HCT116 (cell line): ENCODE measurements around the gene TEX11. TPM values are rescaled to one million over a fixed set of nuclear protein-coding genes. Genes with fewer than 3 reads are reported as not detected.
"Not testable (repeated sequence)": the region's sequence is repeated elsewhere in the genome, so short reads cannot be mapped to it uniquely, and the experiment has no call there.

ENCODE experiments used
- ATAC-seq: fragments of 200-7000 bp; cut with Tn5 transposase; 2 replicates; pipeline ENCODE4 v1.9.1; 2020; ENCODE audit warnings: mild to moderate bottlenecking, moderate library complexity
- BruUV-seq: library from RNA; stranded (reverse); fragments of 400-500 nt; replicated peaks from 2 replicates; lab custom pipeline; 2021; lab: Mats Ljungman, UMichigan
- CTCF ChIA-PET: fragments of 300-600 bp; sonication (Branson Sonifier 250); formaldehyde crosslinking; loops from one replicate; lab custom pipeline; 2021; ENCODE audit warnings: antibody characterized with exemption; lab: Charles Lee
- POLR2A ChIA-PET: fragments of 300-600, 350-600 bp; sonication (Branson Sonifier 250); formaldehyde crosslinking; loops from one replicate; lab custom pipeline; 2021; ENCODE audit warnings: antibody characterized with exemption; lab: Charles Lee
- RAD21 ChIA-PET, 2 experiments: fragments of 300-600 bp; sonication (Branson Sonifier 250); formaldehyde crosslinking; loops; one replicate each; lab custom pipeline; 2023; ENCODE audit warnings: low total read pairs in 2 of 2; ENCODE audit not compliant: uncharacterized antibody in 2 of 2, unreplicated experiment in 2 of 2, low non-redundant PET in 1 of 2; lab: Charles Lee
- DNase-seq: peaks from one replicate; pipeline ENCODE4 v3.0.0-alpha.2; 2010; ENCODE audit warnings: low read depth, low spot score
- H2AFZ ChIP-seq: fragments of 200-600 bp; shearing (Covaris generic), sonication (generic); 2 replicates; pipeline ENCODE4 v1.6.1; 2017; ENCODE audit warnings: low read depth, mixed run types, mixed read lengths, antibody characterized with exemption, low read length; ENCODE audit not compliant: poor library complexity, severe bottlenecking
- H3K27ac ChIP-seq: 2 replicates; pipeline ENCODE4 v1.5.1; 2012; ENCODE audit warnings: low read depth, low read length
- H3K27me3 ChIP-seq: fragments of 200-600 bp; sonication (generic); 2 replicates; pipeline ENCODE4 v1.6.1; 2016; ENCODE audit warnings: mixed run types, low read length, mixed read lengths; ENCODE audit not compliant: insufficient read depth
- H3K36me3 ChIP-seq, 2 experiments: fragments of 200-500 bp in 1 of 2; fragments of 200-600 bp in 1 of 2; sonication (Bioruptor generic) in 1 of 2; sonication (generic) in 1 of 2; 2 replicates each; pipeline versions ENCODE4 v1.5.1 to v1.6.1; 2014 to 2016; ENCODE audit warnings: low read length in 2 of 2, inconsistent platforms in 1 of 2, mixed read lengths in 1 of 2, mixed run types in 1 of 2; ENCODE audit not compliant: insufficient read depth in 2 of 2, control insufficient read depth in 1 of 2
- H3K4me1 ChIP-seq, 2 experiments: fragments of 200-600 bp in 1 of 2; sonication (generic) in 1 of 2; 2 replicates each; pipeline versions ENCODE4 v1.5.1 to v1.6.1; 2012 to 2017; ENCODE audit warnings: low read length in 2 of 2, inconsistent platforms in 1 of 2, mild to moderate bottlenecking in 1 of 2, mixed read lengths in 1 of 2, mixed run types in 1 of 2, moderate library complexity in 1 of 2; ENCODE audit not compliant: insufficient read depth in 2 of 2, control insufficient read depth in 1 of 2
- H3K4me2 ChIP-seq: fragments of 200-600 bp; sonication (generic); 2 replicates; pipeline ENCODE4 v1.6.1; 2017; ENCODE audit warnings: mixed run types, low read length, mixed read lengths
- H3K4me3 ChIP-seq, 2 experiments: fragments of 200-600 bp in 1 of 2; sonication (generic) in 1 of 2; replicated peaks in 1 of 2; 2 replicates each; pipeline ENCODE4 v1.5.1; 2011 to 2016; ENCODE audit warnings: low read length in 2 of 2, control low read depth in 1 of 2, low read depth in 1 of 2, mild to moderate bottlenecking in 1 of 2, mixed read lengths in 1 of 2, mixed run types in 1 of 2
- H3K79me2 ChIP-seq: fragments of 200-600 bp; sonication (generic); 2 replicates; pipeline ENCODE4 v1.6.1; 2017; ENCODE audit warnings: mild to moderate bottlenecking, mixed run types, low read length, moderate library complexity, mixed read lengths; ENCODE audit not compliant: insufficient read depth
- H3K9ac ChIP-seq: fragments of 200-600 bp; sonication (generic); 2 replicates; pipeline ENCODE4 v1.6.1; 2016; ENCODE audit warnings: low read length, mixed read lengths
- H3K9me2 ChIP-seq: fragments of 200-600 bp; sonication (generic), shearing (Covaris generic); 2 replicates; pipeline ENCODE4 v1.6.1; 2017; ENCODE audit warnings: mixed run types, mild to moderate bottlenecking, moderate library complexity; ENCODE audit not compliant: insufficient read depth
- H3K9me3 ChIP-seq, 2 experiments: fragments of 200-500 bp in 1 of 2; fragments of 200-600 bp in 1 of 2; sonication (Bioruptor generic) in 1 of 2; sonication (generic) in 1 of 2; 2 replicates each; pipeline ENCODE4 v1.6.1; 2014 to 2017; ENCODE audit warnings: low read length in 2 of 2, mixed read lengths in 2 of 2, inconsistent platforms in 1 of 2, low read depth in 1 of 2, mild to moderate bottlenecking in 1 of 2, mixed run types in 1 of 2, moderate library complexity in 1 of 2; ENCODE audit not compliant: control insufficient read depth in 1 of 2, insufficient read depth in 1 of 2
- H4K20me1 ChIP-seq: fragments of 200-600 bp; sonication (generic), shearing (Covaris generic); 2 replicates; pipeline ENCODE4 v1.6.1; 2017; ENCODE audit warnings: mixed run types, mild to moderate bottlenecking, moderate library complexity; ENCODE audit not compliant: insufficient read depth
- CBX3 ChIP-seq: IDR thresholded peaks from 2 replicates; pipeline ENCODE4 v1.6.1; 2012; ENCODE audit warnings: low read depth
- CEBPB ChIP-seq: IDR thresholded peaks from 2 replicates; pipeline ENCODE4 v1.6.1; 2012; ENCODE audit warnings: low read depth
- ELF1 ChIP-seq: IDR thresholded peaks from 2 replicates; pipeline ENCODE4 v1.6.1; 2012; ENCODE audit warnings: low read depth, borderline replicate concordance
- EZH2 ChIP-seq: fragments of 200-600 bp; sonication (generic); IDR thresholded peaks from 2 replicates; pipeline ENCODE4 v1.6.1; 2017; ENCODE audit warnings: antibody characterized with exemption, mixed run types
- FOSL1 ChIP-seq: IDR thresholded peaks from 2 replicates; pipeline ENCODE4 v1.6.1; 2012; ENCODE audit warnings: low read depth
- JUND ChIP-seq: IDR thresholded peaks from 2 replicates; pipeline ENCODE4 v1.6.1; 2012
- MAX ChIP-seq: IDR thresholded peaks from 2 replicates; pipeline ENCODE4 v1.6.1; 2012
- POLR2AphosphoS5 ChIP-seq: IDR thresholded peaks from 2 replicates; pipeline ENCODE4 v1.6.1; 2011; ENCODE audit warnings: mild to moderate bottlenecking, low read depth, low read length, moderate library complexity
- RAD21 ChIP-seq: IDR thresholded peaks from 2 replicates; pipeline ENCODE4 v1.6.1; 2012; ENCODE audit warnings: low read depth, mild to moderate bottlenecking
- SIN3A ChIP-seq: IDR thresholded peaks from 2 replicates; pipeline ENCODE4 v1.6.1; 2012; ENCODE audit warnings: low read depth
- SRF ChIP-seq: IDR thresholded peaks from 2 replicates; pipeline ENCODE4 v1.6.1; 2012; ENCODE audit warnings: low read depth
- TCF7L2 ChIP-seq: IDR thresholded peaks from 2 replicates; pipeline ENCODE4 v1.7.0; 2011; ENCODE audit warnings: borderline replicate concordance, inconsistent platforms; ENCODE audit not compliant: insufficient read depth, insufficient read length; ENCODE audit errors: extremely low read depth
- YY1 ChIP-seq: IDR thresholded peaks from 2 replicates; pipeline ENCODE4 v1.6.1; 2011; ENCODE audit warnings: low read length, low read depth, moderate library complexity, mild to moderate bottlenecking; ENCODE audit not compliant: insufficient replicate concordance; ENCODE audit errors: extremely low read depth
- ZFX ChIP-seq: fragments of 450-650 bp; IDR thresholded peaks from 2 replicates; pipeline ENCODE4 v1.6.1; 2017
- ZNF274 ChIP-seq: fragments of 200-500 bp; sonication (Bioruptor generic); IDR thresholded peaks from 2 replicates; pipeline ENCODE4 v1.6.1; 2014; ENCODE audit warnings: mild to moderate bottlenecking, low read depth, low read length, inconsistent platforms
- intact Hi-C: fragments of 100-400 bp; cut with micrococcal nuclease; formaldehyde crosslinking; loops from 2 replicates; pipeline ENCODE4 v1.10.0; 2022
- total RNA-seq: library from RNA; stranded (reverse); gene quantifications from one replicate; pipeline ENCODE4 v1.2.1, GENCODE V29; 2021; ENCODE audit not compliant: unreplicated experiment
- TF ChIP-seq, protein P1 (sequence below): IDR thresholded peaks from 2 replicates; pipeline ENCODE4 v1.6.1; 2011; ENCODE audit warnings: mild to moderate bottlenecking, low read length, moderate library complexity; ENCODE audit not compliant: insufficient replicate concordance; ENCODE audit errors: extremely low read depth

TEX11 gene
- total RNA-seq, 1 experiment from 2014 or later = 0.10 TPM

DNA sequence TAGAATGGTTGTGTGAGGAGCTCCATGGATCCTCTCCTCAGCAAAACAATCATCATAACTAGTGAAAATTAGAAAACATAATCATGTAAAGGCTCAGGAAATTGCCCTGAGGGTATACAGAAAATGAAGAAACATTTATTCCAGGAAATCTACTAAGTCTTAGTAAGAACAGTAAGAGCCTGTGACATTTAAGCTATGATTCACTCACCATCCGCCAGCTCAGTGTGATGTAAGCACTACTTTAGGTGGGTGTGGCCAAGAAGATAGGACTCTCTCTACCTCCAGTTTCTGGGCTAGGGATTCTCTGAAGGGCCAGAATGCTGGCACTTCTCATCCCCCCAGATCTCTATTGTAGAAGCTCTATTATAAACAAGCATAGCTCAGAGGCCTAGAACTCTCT is 316.4 kb downstream of the TEX11 start:
- CTCF ChIA-PET = no interaction called here
- no TSS peak for BruUV-seq
- H3K27me3 ChIP-seq = no peaks in the 10 kb centered on the region
- no peak overlapping the region for H3K4me3 ChIP-seq
- DNase-seq (peak; percentile 26), ATAC-seq (peak; percentile 76)
- H3K4me1 ChIP-seq = peaks cover 0 to 11% of the 10 kb centered on the region in 2 experiments; a peak in 2 of 4 replicates
- H3K9ac ChIP-seq = no peak overlapping the region
- TF ChIP-seq ELF1 (no peak), EZH2 (no peak), POLR2AphosphoS5 (no peak), MAX (no peak), ZFX (no peak), SRF (no peak), CEBPB (peak; percentile 41; the same call in 1 of the 2 replicates), JUND (peak; percentile 49; the same call in 1 of the 2 replicates), YY1 (no peak), FOSL1 (peak; percentile 41; the same call in 1 of the 2 replicates), ZNF274 (no peak), SIN3A (no peak), RAD21 (no peak), TCF7L2 (no peak), CBX3 (no peak)
- TF ChIP-seq, protein P1, sequence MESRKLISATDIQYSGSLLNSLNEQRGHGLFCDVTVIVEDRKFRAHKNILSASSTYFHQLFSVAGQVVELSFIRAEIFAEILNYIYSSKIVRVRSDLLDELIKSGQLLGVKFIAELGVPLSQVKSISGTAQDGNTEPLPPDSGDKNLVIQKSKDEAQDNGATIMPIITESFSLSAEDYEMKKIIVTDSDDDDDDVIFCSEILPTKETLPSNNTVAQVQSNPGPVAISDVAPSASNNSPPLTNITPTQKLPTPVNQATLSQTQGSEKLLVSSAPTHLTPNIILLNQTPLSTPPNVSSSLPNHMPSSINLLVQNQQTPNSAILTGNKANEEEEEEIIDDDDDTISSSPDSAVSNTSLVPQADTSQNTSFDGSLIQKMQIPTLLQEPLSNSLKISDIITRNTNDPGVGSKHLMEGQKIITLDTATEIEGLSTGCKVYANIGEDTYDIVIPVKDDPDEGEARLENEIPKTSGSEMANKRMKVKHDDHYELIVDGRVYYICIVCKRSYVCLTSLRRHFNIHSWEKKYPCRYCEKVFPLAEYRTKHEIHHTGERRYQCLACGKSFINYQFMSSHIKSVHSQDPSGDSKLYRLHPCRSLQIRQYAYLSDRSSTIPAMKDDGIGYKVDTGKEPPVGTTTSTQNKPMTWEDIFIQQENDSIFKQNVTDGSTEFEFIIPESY = no peak
- no peaks in the 10 kb centered on the region for H4K20me1 ChIP-seq
- no peaks in the 10 kb centered on the region for H3K79me2 ChIP-seq
- no peak overlapping the region for H3K27ac ChIP-seq
- RAD21 ChIA-PET = no interaction called here
- H3K9me3 ChIP-seq = no peaks in the 10 kb centered on the region
- H3K36me3 ChIP-seq = no peaks in the 10 kb centered on the region
- H3K9me2 ChIP-seq = no peaks in the 10 kb centered on the region
- intact Hi-C loops = no loop called here
- POLR2A ChIA-PET = interaction anchor here (1.2 kb wide), 1 partner anchor 10 kb away, joined by 3 read pairs; no protein-coding TSS in a partner anchor
- H2AFZ ChIP-seq = peak overlapping the region; percentile 80
- H3K4me2 ChIP-seq = peak overlapping the region; percentile 49

GRCh38 chrX:70587158-70587557 is 321.4 kb downstream of the TEX11 start:
- CTCF ChIA-PET, DNase-seq, ATAC-seq, H3K79me2 ChIP-seq, RAD21 ChIA-PET, H4K20me1 ChIP-seq, BruUV-seq, H3K9me3 ChIP-seq, H3K4me1 ChIP-seq, POLR2A ChIA-PET, intact Hi-C loops, H3K36me3 ChIP-seq, H3K9ac ChIP-seq, H3K4me2 ChIP-seq, H3K9me2 ChIP-seq, H3K27ac ChIP-seq, H3K27me3 ChIP-seq, H3K4me3 ChIP-seq, H2AFZ ChIP-seq: not testable (repeated sequence)
